HG03460 (cell line): ENCODE data around the gene NUDT16L1.
"Not testable (repeated sequence)": the region's sequence is repeated elsewhere in the genome, so short reads cannot be mapped to it uniquely, and the experiment has no call there.

Experiments
- ATAC-seq: cut with Tn5 transposase; IDR thresholded peaks from one replicate; pipeline ENCODE4 v1.9.1; 2021; ENCODE audit not compliant: unreplicated experiment

Gene NUDT16L1

GRCh38 chr16:4713663-4714501 lies 20.5 kb downstream of the NUDT16L1 start:
- ATAC-seq, result no peak

DNA sequence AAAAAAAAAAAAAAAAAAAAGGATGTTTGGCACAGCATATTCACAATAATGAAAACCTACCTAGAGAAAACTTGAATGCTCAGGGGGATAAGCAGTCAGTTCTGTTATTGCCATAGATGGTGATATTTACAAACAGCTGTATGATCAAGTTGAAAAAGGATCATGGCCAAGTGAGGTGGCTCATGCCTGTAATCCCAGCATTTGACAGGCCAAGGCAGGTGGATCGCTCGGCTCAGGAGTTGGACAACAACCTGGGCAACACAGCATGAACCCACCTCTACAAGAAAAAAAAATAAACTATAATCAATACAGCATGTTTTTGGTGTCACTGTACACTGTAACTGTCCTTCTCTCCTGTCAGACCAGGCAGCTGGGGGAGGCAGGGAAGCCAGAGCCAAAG lies 21.6 kb downstream of the NUDT16L1 start:
- ATAC-seq, result no peak

DNA sequence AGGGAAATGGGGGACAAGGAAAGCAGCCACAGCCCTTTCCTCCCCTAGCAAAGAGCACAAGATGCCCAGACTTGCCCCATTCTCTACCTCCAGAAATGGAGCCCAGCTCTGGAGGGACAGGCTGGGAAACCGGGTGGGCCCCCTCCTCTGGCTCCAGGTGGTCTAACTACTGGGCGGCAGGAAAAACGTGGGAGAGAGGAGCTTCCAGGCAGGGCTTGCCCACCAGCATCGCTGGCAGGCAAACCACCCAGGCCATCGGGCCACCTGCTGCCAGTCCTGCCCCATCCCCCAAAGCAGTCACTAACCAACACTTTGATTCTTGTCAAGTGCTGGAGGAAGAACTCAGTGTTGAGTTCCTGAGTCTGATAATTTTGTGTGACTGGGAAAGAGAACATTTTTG lies 25.1 kb downstream of the NUDT16L1 start:
- ATAC-seq, result no peak

GRCh38 chr16:4723071-4723767 lies 29.9 kb downstream of the NUDT16L1 start:
- ATAC-seq, result no peak

- no peak for ATAC-seq
These were observed 31.4 kb downstream of the NUDT16L1 start for GRCh38 chr16:4724661-4725270.

DNA sequence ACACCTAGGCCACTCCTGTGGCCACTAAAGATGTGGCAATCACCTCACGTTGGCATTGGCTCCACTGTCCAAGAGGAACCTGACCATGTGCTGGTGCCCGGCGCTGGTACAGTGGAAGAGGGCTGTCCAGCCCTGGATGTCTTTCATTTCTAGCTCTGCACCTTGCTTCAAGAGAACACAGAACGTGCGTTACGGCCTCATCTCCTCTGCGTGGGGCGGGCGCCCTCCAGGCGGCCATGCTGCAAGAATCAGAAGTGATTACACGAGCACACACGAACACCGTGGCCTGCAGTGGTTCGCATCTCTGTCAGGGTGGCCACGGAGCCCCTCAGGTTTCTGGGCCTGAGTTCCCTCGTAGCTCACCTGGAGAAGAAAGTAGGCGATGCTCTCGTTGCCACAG lies 33.3 kb downstream of the NUDT16L1 start:
- no peak for ATAC-seq

GRCh38 chr16:4728676-4729075 lies 35.3 kb downstream of the NUDT16L1 start:
- no peak for ATAC-seq

DNA sequence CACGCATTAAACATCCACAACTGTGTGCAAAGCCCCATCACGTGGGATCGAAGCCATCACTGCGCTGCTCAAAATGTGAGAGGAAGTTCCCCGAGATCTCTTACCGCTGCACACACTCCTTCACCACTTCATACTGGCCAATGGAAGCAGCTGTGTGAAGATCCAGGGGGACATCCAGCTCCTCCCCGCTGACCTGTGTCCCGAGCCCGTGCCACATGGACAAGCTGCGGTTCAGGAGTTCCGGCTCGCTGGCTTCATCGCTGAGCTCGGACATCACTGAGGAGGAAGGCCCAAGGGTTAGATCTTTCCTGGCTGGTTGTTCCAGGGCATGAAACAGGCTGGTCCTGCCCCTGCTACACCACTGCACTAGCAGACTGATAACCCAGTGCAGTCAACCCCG lies 36.5 kb downstream of the NUDT16L1 start:
- no peak for ATAC-seq

- no peak for ATAC-seq
These were observed 39.9 kb downstream of the NUDT16L1 start for GRCh38 chr16:4733211-4733742.

DNA sequence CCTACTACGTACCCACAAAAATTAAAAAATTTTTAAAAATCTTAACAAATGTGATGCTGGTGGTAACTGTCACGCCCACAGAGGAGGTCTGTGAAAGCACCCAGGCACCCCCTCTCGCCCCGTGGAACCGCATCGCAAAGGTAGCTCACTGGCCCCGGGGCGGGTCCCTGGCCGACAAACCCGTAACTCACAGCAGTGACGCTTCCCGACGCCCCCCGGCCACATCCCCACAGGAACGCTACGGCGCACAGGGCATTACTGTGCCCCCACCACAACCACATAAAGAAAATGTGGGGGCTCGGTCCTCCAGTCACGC lies 40.3 kb downstream of the NUDT16L1 start:
- peak; percentile 2 for ATAC-seq

DNA sequence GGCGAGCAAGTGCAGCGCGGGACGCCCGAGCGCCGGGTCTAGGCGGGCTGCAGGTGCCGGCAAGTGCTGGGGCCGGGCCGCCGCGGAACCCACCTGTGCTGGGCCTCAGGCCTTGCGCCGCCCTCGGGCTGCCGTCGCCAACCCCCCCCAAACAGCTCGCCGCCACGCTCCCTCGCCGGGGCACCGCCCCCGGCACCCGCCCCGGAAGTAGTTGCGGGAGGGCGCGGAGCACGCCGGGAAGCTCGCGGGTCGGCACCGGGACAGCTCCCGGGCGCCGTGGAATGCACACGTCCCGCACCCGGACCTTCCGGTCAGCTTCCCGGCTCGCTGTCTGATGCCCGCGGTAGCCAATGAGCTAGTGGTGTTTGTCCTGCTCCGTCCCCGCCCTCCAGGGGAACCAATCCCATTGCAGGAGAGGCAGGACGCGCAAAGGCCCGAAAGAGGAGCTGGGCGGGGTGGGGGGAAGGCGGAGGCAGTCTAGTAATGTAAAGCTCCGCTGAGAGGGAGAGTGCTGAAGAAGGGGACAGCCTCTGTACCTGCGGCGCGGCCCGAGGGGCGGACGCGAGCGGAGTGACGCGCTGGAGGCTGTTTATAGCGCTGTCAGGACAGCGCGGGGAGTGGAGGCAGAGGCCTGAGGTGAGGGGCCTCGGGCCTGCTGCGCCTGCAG lies 40.8 kb downstream of the NUDT16L1 start, which contains the start of the genes ANKS3 and DNAAF8:
TSS of gene ANKS3 (minus strand) at position 209 of the 667 bp plus-strand sequence. CDS start 4,122 bp downstream, outside the sequence.
TSS of gene DNAAF8 (plus strand) at position 475 of the 667 bp plus-strand sequence. CDS start 1,978 bp downstream, outside the sequence.
- ATAC-seq, result peak; percentile 75

DNA sequence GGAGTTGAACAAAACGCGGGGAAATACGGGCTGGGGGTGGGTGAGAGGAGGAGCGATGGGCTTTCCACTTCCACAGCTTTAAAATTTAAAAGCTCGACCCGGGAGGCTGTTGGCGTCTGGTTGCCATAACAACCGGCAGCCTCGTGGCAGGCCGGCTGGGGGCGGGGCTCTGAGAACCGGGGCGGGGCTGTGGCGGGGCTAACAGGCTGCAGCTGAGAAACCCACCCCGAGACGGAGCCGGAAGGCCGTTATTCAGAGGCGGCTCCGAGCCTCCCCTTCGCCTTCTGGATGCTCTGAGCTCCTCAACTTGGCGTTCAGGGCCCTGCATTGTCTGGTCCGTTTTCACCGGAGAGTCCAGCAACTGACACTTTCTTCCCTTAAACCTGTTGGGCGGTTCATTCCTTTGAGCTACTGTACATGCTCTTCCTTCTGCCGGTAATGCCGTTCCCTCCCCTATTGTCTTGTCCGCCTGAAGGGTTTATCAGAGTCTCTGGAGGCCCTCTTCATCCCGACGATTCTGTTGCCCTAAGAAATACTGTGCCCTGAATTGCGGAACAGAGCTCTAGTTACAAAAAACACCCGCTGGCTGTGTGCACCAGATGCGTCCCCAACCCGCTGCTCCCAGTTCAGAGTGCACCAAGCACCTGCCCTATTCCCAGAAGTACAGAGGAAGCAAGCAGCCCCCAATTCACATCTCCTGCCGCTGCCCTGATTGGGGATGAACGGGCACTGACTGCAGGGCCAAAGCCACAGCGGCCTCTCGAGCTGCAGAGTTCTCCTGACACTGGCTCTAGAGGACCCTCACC lies 41.6 kb downstream of the NUDT16L1 start:
- peak; percentile 64 for ATAC-seq

GRCh38 chr16:4736546-4736945 lies 43.2 kb downstream of the NUDT16L1 start:
- ATAC-seq, result no peak

DNA sequence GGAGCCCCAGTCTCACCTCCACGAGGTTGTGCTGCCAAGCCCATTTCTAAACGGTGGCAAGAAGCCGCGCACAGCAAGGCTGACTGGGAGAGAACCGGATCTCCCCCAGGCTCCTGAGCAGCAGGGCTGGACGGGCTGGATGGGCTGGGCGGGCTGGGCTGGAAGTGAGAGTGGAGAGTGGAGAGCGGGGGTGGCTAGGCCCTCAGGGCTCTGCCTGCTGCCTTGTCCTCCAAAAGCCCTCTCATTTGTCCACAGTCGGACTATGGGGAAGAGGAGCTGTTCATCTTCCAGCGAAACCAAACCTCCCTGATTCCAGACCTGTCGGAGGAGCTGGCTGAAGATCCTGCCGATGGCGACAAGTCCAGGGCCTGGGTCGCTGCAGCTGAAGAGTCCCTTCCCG lies 44.2 kb downstream of the NUDT16L1 start:
- ATAC-seq, result no peak

GRCh38 chr16:4738370-4738769 lies 45.0 kb downstream of the NUDT16L1 start:
- ATAC-seq, result not testable (repeated sequence)

DNA sequence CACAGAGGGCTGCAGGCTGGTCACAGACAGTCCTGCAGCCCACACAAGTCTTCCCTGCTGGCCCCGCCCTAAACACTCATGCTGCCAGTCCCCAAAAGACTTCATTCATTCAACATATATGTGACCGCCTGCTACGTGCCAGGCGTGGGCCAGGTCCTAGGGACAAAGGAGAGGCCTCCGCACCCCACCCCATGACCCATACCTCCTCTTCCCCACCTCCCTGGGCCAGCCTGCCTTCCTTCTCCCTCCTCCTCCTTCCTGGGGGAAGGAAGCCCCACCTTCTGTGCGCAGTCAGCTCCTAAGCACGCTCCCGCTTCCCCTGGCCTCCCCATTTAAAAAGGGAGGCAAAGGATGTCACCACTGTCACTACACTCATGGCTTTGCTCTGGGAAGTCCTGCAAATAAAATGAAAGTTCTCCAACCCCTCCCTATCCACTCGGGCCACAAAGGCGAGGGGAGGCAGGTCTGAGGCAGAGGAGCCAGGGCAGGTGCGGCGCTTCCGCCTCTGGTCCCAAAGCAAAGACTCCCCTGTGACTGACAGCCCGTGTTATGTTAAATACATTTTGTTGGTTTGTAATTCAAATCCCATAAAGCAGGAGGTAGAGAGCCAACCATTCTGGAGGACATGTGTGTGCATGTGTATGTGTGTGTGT lies 50.0 kb downstream of the NUDT16L1 start:
- ATAC-seq, result no peak

GRCh38 chr16:4744555-4745273 lies 51.4 kb downstream of the NUDT16L1 start:
- no peak for ATAC-seq

- no peak for ATAC-seq
These were observed 51.9 kb downstream of the NUDT16L1 start for GRCh38 chr16:4745274-4745569.
